ENCODE results near the gene AKT1.

The AKT1 gene

GRCh38 chr14:104786091-104786586 lies 9.4 kb downstream of the AKT1 start:
- no peak for DNase-seq (ENCODE audit: low read depth in 3 of 3)

- no peak for DNase-seq (ENCODE audit: low read depth in 3 of 3)
These were observed 9.9 kb downstream of the AKT1 start for GRCh38 chr14:104785708-104786080.

- no peak for DNase-seq (ENCODE audit: low read depth in 3 of 3)
These were observed 10.5 kb downstream of the AKT1 start for GRCh38 chr14:104784846-104785707.

- no peak for DNase-seq (ENCODE audit: low read depth in 3 of 3)
These were observed 11.4 kb downstream of the AKT1 start for GRCh38 chr14:104784218-104784568.

- DNase-seq (ENCODE audit: low read depth in 3 of 3) = no peak
These were observed 11.9 kb downstream of the AKT1 start for GRCh38 chr14:104783484-104784217.

- DNase-seq (ENCODE audit: low read depth in 3 of 3) = no peak
These were observed 12.8 kb downstream of the AKT1 start for GRCh38 chr14:104782808-104783139.

- DNase-seq (ENCODE audit: low read depth in 3 of 3) = no peak
These were observed 13.3 kb downstream of the AKT1 start for GRCh38 chr14:104782086-104782807.

- DNase-seq (ENCODE audit: low read depth in 3 of 3) = no peak
These were observed 14.1 kb downstream of the AKT1 start for GRCh38 chr14:104781271-104782077.

- DNase-seq (ENCODE audit: low read depth in 3 of 3) = no peak
These were observed 15.0 kb downstream of the AKT1 start for GRCh38 chr14:104780513-104781030.

GRCh38 chr14:104779776-104780512 lies 15.6 kb downstream of the AKT1 start:
- no peak for DNase-seq (ENCODE audit: low read depth in 3 of 3)

GRCh38 chr14:104778694-104779331 lies 16.7 kb downstream of the AKT1 start:
- no peak for DNase-seq (ENCODE audit: low read depth in 3 of 3)

GRCh38 chr14:104777808-104778249 lies 17.7 kb downstream of the AKT1 start:
- DNase-seq (ENCODE audit: low read depth in 3 of 3) = no peak

GRCh38 chr14:104776961-104777807 lies 18.4 kb downstream of the AKT1 start:
- DNase-seq (ENCODE audit: low read depth in 3 of 3) = no peak

GRCh38 chr14:104776481-104776880 lies 19.1 kb downstream of the AKT1 start:
- DNase-seq (ENCODE audit: low read depth in 3 of 3) = no peak

GRCh38 chr14:104775073-104775489 lies 20.5 kb downstream of the AKT1 start:
- no peak for DNase-seq (ENCODE audit: low read depth in 3 of 3)

GRCh38 chr14:104774453-104775072 lies 21.0 kb downstream of the AKT1 start:
- no peak for DNase-seq (ENCODE audit: low read depth in 3 of 3)

- no peak for DNase-seq (ENCODE audit: low read depth in 3 of 3)
These were observed 21.8 kb downstream of the AKT1 start for GRCh38 chr14:104773505-104774452.

All from stimulated activated CD4-positive, alpha-beta T cell treated with anti-CD3 and anti-CD28 coated beads, TNF-alpha, amount 100 ng/mL, for 4 hours (primary cell).